ENCODE measurements around the gene TBX20. TPM values are rescaled to one million over a fixed set of nuclear protein-coding genes. Genes with fewer than 3 reads are reported as not detected.

TBX20 gene
- total RNA-seq, 1 experiment from 2014 or later: not detected

GRCh38 chr7:35268953-35269352 is 15.1 kb upstream of the TBX20 start:
- no peak for TF ChIP-seq CTCF (conservative IDR thresholded peaks at IDR 0.05)
- Histone ChIP-seq H3T11ph (ENCODE audit: low read length) (no peak overlapping the region), H3K4ac (ENCODE audit: low read depth, low read length) (no peak overlapping the region), H4K5ac (ENCODE audit: insufficient read length, low read depth, low read length) (no peak overlapping the region), H3K27ac (ENCODE audit: insufficient read length, low read depth, low read length) (no peak overlapping the region), H3K9me3 (ENCODE audit: control insufficient read depth, low read depth, low read length) (no peaks in the 10 kb centered on the region), H4K20me1 (ENCODE audit: control insufficient read depth, insufficient read depth, insufficient read length) (no peaks in the 10 kb centered on the region), H3K4me1 (ENCODE audit: insufficient read depth, low read length) (no peaks in the 10 kb centered on the region; the same call in 1 of the 2 replicates), H2BK20ac (ENCODE audit: low read depth, low read length, poor library complexity, severe bottlenecking) (no peak overlapping the region), H3K79me1 (ENCODE audit: insufficient read depth, low read depth, low read length, poor library complexity, severe bottlenecking) (no peaks in the 10 kb centered on the region), H3K79me2 (ENCODE audit: insufficient read depth, low read length) (no peaks in the 10 kb centered on the region), H2AK5ac (ENCODE audit: insufficient read length, low read length) (no peak overlapping the region), H3K4me2 (ENCODE audit: insufficient read depth, insufficient read length, low read length) (no peak overlapping the region), H3K18ac (ENCODE audit: insufficient read length, low read depth, low read length) (no peak overlapping the region), H3K23me2 (ENCODE audit: insufficient read length, low read depth, low read length, poor library complexity, severe bottlenecking) (no peaks in the 10 kb centered on the region), H2BK12ac (ENCODE audit: insufficient read length, low read depth, low read length) (no peak overlapping the region), H2BK5ac (ENCODE audit: insufficient read length, low read length) (no peak overlapping the region), H3K23ac (ENCODE audit: insufficient read length, low read depth, low read length) (no peak overlapping the region), H2BK120ac (ENCODE audit: low read depth, low read length, poor library complexity, severe bottlenecking) (no peak overlapping the region), H3K27me3 (ENCODE audit: insufficient read depth, low read length) (no peaks in the 10 kb centered on the region; the same call in 1 of the 2 replicates), H3K56ac (ENCODE audit: insufficient read length, low read depth, low read length) (no peak overlapping the region), H3K14ac (ENCODE audit: insufficient read depth, low read length) (no peak overlapping the region), H4K8ac (replicated peaks; ENCODE audit: insufficient read length, low read depth, low read length) (no peak overlapping the region), H2BK15ac (ENCODE audit: low read depth, low read length) (no peak overlapping the region), H4K91ac (ENCODE audit: insufficient read length, low read depth, low read length) (no peak overlapping the region), H3K9ac (ENCODE audit: extremely low read depth, insufficient read length, low read length) (no peak overlapping the region), H2AFZ (ENCODE audit: low read length) (no peak overlapping the region)
- peaks cover 47% of the 10 kb centered on the region for H3K27me3 Mint-ChIP-seq (ENCODE audit: low read depth)
- no peaks in the 10 kb centered on the region for H3K9me3 Mint-ChIP-seq
- DNase-seq: no peak
- H3K4me1 Mint-ChIP-seq: peaks cover 0 to 4% of the 10 kb centered on the region in 2 experiments; a peak in 1 of 4 replicates
- H3K4me3 Mint-ChIP-seq: no peak overlapping the region
- no CpG with 5 or more reads among the region's 5 CpGs for WGBS (ENCODE audit: extremely low coverage, insufficient read length, low lambda C conversion rate)
- H3K36me3 Mint-ChIP-seq (ENCODE audit: insufficient read depth in 1 of 3, low read depth in 3 of 3): no peaks in the 10 kb centered on the region
- H3K27ac Mint-ChIP-seq: no peak overlapping the region
